ENCODE results near the gene MRGPRD.

- TF ChIP-seq ZNF462 (CRISPR knock-in tag; IDR thresholded peaks at IDR 0.05): no peak
- TF ChIP-seq POLR2AphosphoS5 (IDR thresholded peaks at IDR 0.05; ENCODE audit: low read depth): no peak
- TF ChIP-seq NANOG (IDR thresholded peaks at IDR 0.05; ENCODE audit: borderline replicate concordance): no peak
- TF ChIP-seq CTCF (conservative IDR thresholded peaks at IDR 0.05; ENCODE audit: low read depth in 2 of 2): no peak
- TF ChIP-seq EZH2 (IDR thresholded peaks at IDR 0.05; ENCODE audit: low read depth, unreplicated experiment): no peak
- no peak for TF ChIP-seq ETS1 (IDR thresholded peaks at IDR 0.05)
- no peak for TF ChIP-seq REST (IDR thresholded peaks at IDR 0.05; ENCODE audit: unreplicated experiment)
- no peak for TF ChIP-seq EZH2phosphoT487 (IDR thresholded peaks at IDR 0.05; ENCODE audit: unreplicated experiment)
- TF ChIP-seq CREB1 (CRISPR knock-in tag; IDR thresholded peaks at IDR 0.05; ENCODE audit: low read depth): no peak
- TF ChIP-seq JUNB (IDR thresholded peaks at IDR 0.05; ENCODE audit: unreplicated experiment): no peak
- no peak for TF ChIP-seq STAT1 (IDR thresholded peaks at IDR 0.05; ENCODE audit: unreplicated experiment)
- TF ChIP-seq ZNF331 (CRISPR knock-in tag; IDR thresholded peaks at IDR 0.05; ENCODE audit: low read depth): no peak
- TF ChIP-seq ZNF114 (CRISPR knock-in tag; IDR thresholded peaks at IDR 0.05): no peak
Observed at GRCh38 chr11:69012092-69013008, 31.6 kb upstream of the MRGPRD start.

Measured in GM23338 (cell line).